Brain microvascular endothelial cell (primary cell): ENCODE measurements around the gene RNF151.
"Not testable (repeated sequence)": the region's sequence is repeated elsewhere in the genome, so short reads cannot be mapped to it uniquely, and the experiment has no call there.

Experiments used
- DNase-seq: peaks from one replicate; pipeline ENCODE4 v3.0.0-alpha.2; 2020
- H3K27ac ChIP-seq: fragments of 250-450 bp; sonication (Bioruptor Pico); 2 replicates; pipeline ENCODE4 v1.5.1; 2020; ENCODE audit warnings: mild to moderate bottlenecking, moderate library complexity
- H3K27me3 ChIP-seq: fragments of 250-450 bp; sonication (Bioruptor Pico); replicated peaks from 2 replicates; pipeline ENCODE4 v1.5.1; 2020; ENCODE audit warnings: mild to moderate bottlenecking
- H3K36me3 ChIP-seq: fragments of 250-450 bp; sonication (Bioruptor Pico); replicated peaks from 2 replicates; pipeline ENCODE4 v1.5.1; 2020; ENCODE audit warnings: mild to moderate bottlenecking
- H3K4me3 ChIP-seq: 2 replicates; pipeline ENCODE4 v1.5.1; 2011; ENCODE audit warnings: low read depth, mild to moderate bottlenecking, control low read depth, low read length, moderate library complexity
- in situ Hi-C: cut with HindIII; loops from 2 replicates; pipeline ENCODE4 v1.10.0; 2017; ENCODE audit warnings: low sequenced_read_pairs, low pct_ligation_motif_present
- TF ChIP-seq, protein P1 (sequence below): IDR thresholded peaks from 2 replicates; pipeline ENCODE4 v1.5.1; 2011; ENCODE audit warnings: low read depth, mild to moderate bottlenecking, moderate library complexity, low read length, control low read depth, inconsistent platforms; ENCODE audit errors: missing control alignments

The RNF151 gene

DNA sequence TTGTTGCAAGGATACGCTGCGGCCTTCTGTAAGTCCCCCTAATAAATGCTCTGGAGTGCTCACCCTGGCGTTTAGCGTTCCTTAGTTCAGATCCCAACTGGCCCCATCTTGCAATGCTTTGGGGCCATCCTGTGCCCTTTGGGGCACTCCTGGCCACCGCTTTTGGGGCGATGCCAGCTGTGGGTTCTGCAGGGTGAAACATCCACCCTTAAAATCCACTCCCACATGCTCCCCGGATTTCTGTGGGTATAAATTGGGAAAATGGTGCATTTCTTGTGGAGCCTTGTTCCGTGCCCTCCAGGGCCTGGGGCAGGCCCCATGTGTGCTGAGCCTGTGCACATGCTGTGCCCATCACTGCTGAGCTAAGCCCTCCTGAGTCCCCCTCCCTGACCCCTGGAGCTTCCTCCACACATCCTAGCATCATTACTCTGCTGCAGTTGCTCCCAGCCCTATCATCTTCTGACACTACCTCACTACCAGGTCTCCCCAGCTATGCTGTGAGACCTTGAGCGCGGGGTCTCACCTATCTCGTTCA is 29.6 kb upstream of the RNF151 start:
- H3K27ac ChIP-seq, result no peak overlapping the region
- H3K4me3 ChIP-seq, result no peak overlapping the region

DNA sequence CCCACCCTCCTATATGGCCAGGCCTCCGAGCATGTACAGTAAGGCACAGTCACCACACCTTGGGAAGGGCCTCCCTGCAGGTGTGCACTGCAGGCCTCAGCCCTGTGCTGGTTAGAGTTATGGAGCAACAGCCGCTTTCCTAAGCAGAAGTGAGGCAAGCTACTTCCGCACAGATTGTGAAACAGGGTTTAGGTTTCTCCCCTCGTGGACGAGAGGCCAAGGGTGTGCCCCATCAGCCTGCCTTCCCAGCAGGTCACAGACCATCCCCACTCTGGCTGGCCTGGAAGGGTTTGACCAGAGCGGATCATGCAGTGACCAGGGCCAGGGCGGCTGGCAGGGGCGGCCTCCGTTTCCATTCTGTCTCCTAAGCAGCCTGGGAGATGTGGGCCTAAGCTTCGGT is 28.3 kb upstream of the RNF151 start:
- Histone ChIP-seq H3K36me3 (peaks cover 11% of the 10 kb centered on the region), H3K27me3 (no peaks in the 10 kb centered on the region), H3K27ac (no peak overlapping the region), H3K4me3 (no peak overlapping the region)
- TF ChIP-seq, protein P1, sequence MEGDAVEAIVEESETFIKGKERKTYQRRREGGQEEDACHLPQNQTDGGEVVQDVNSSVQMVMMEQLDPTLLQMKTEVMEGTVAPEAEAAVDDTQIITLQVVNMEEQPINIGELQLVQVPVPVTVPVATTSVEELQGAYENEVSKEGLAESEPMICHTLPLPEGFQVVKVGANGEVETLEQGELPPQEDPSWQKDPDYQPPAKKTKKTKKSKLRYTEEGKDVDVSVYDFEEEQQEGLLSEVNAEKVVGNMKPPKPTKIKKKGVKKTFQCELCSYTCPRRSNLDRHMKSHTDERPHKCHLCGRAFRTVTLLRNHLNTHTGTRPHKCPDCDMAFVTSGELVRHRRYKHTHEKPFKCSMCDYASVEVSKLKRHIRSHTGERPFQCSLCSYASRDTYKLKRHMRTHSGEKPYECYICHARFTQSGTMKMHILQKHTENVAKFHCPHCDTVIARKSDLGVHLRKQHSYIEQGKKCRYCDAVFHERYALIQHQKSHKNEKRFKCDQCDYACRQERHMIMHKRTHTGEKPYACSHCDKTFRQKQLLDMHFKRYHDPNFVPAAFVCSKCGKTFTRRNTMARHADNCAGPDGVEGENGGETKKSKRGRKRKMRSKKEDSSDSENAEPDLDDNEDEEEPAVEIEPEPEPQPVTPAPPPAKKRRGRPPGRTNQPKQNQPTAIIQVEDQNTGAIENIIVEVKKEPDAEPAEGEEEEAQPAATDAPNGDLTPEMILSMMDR, result no peak
- no peak for DNase-seq
- in situ Hi-C loops, result no loop called here

More for the DNA sequence above, 29.6 kb upstream of the RNF151 start:
- Histone ChIP-seq H3K36me3 (peaks cover 11% of the 10 kb centered on the region), H3K27me3 (no peaks in the 10 kb centered on the region)
- TF ChIP-seq, protein P1, result no peak
- in situ Hi-C loops, result no loop called here
- DNase-seq, result no peak

DNA sequence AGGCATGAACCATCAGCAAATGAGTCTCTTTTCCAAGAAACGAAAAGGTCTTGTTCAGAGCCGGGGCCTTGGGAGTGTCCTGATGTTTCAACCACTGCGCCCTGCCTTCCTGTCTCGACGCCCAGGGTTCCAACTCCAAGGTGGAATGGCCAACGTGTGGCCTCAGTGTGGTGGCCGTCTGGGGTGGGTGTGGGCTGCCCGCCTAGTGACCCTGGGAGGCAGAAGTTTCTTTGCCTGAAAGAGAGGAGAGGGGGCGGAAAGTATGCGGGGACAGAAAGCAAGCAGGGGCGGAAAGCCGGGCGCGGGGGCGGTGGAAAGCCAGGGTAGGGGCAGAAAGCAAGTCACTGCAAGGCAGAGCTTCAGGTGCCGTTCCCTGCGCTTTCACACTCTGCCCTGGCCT is 27.7 kb upstream of the RNF151 start:
- in situ Hi-C loops, result no loop called here
- Histone ChIP-seq H3K27me3 (no peaks in the 10 kb centered on the region), H3K4me3 (no peak overlapping the region), H3K36me3 (peaks cover 11% of the 10 kb centered on the region), H3K27ac (no peak overlapping the region)
- TF ChIP-seq, protein P1, result no peak
- no peak for DNase-seq

DNA sequence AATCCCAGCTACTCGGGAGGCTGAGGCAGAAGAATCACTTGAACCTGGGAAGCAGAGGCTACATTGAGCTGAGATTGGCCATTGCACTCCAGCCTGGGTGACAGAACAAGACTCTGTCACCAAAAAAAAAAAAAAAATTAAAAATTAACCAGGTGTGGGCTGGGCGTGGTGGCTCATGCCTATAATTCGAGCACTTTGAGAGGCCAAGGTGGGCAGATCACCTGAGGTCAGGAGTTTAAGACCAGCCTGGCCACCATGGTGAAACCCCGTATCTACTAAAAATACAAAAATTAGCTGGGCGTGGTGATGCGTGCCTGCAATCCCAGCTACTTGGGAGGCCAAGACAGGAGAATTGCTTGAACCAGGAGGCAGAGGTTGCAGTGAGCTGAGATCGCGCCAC is 26.8 kb upstream of the RNF151 start:
- H3K27ac ChIP-seq, in situ Hi-C loops, H3K27me3 ChIP-seq, DNase-seq, H3K4me3 ChIP-seq: not testable (repeated sequence)
- H3K36me3 ChIP-seq, result peaks cover 11% of the 10 kb centered on the region

DNA sequence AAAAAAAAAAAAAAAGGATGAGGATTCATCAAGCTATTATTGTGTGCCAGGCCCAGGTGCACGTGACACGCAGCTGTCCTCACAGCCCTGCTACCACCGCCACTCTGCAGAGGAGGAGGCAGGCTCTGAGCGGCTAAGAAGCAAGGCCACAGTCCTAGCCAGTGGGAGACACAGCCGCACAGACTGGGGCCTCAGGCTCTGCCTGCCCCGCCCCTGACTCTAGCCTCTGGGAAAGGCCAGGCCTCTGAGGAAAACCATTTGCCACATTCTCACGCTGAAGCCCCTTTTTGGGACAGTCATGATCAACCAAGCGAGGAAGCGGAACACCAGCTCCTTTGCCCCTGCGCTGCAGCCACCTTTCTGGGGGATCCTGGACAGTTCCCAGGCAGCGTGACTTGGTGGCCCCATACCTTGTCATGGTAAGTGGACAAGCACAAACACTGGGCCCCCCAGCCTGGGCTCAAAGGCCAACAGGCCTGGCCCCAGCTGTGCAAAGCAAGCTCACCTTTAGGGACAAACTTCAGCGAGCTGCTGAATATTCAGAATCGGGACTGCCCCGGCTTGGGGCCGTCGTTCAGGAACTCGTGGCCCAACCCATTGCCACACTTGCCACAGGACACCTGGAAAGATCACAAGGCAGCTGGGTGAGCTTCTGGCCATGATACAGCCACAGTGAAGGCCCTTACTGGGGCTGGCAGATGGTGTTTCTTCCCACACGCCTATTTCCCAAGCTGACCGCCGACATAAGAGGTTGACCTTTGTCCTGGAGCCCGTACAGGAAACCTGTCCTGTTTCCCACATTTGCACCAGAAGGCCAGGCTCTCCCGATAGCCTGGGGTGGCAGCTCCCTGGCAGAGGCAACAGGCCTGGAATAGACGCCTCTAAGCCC is 26.1 kb upstream of the RNF151 start:
- peaks cover 11% of the 10 kb centered on the region for H3K36me3 ChIP-seq
- no peak overlapping the region for H3K27ac ChIP-seq
- TF ChIP-seq, protein P1, result no peak
- no peaks in the 10 kb centered on the region for H3K27me3 ChIP-seq
- no peak overlapping the region for H3K4me3 ChIP-seq
- DNase-seq, result no peak
- in situ Hi-C loops, result no loop called here

DNA sequence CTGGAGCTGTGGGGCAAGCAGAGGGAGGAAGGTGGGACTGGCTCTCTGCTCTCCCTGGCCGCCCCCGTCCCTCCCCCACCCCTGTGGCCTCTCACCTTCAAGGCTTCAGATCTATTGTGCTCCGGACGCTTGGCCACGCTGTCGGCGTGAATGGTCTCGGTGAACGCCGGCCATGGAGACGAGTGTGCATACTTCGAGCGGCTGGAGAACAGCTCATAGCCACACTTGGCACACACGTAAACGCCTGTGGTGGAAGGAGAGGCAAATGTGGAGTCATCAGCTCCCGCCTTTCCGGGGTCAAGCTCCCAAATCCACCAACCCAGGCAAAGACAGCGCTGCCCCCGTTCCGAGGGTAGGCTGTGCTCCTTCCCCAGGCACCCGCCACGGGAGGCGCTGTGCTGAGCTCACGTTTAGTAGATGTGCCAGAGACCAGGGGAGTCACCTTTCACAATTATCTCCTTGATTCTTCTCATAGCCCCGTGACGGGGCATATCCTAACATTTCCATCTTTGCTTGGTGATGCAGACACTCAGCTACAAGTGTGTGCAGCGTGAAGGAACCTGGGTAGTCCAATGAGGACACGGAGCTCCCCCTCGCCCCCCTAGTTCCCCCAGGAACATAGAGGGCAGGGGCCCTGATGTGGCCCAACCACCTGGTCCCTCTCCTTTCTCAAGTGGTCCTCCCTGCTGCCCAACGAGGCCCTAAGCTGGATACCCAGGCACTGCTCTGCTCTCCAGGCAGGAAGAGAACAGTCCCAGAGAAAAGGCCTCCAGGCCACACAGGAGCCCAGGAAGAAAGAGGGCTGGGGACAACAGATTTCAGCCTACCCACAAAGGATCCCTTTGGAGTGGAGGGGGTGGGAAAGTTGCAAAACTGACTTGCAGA is 25.3 kb upstream of the RNF151 start:
- in situ Hi-C loops, result no loop called here
- TF ChIP-seq, protein P1, result peak; percentile 73
- H3K4me3 ChIP-seq, result peak overlapping the region; percentile 86
- DNase-seq, result peak; percentile 35
- no peak overlapping the region for H3K27ac ChIP-seq
- H3K27me3 ChIP-seq, result no peaks in the 10 kb centered on the region
- peaks cover 11% of the 10 kb centered on the region for H3K36me3 ChIP-seq
